VCaP (cell line): ENCODE data around the gene SULT2B1.

Source experiments
- H3K27ac ChIP-seq: fragments of 450-650 bp; 2 replicates; pipeline ENCODE4 v1.5.1; 2017
- CTCF ChIP-seq: fragments of 450-650 bp; conservative IDR thresholded peaks from 2 replicates; pipeline ENCODE4 v1.5.1; 2017; ENCODE audit warnings: mild to moderate bottlenecking, moderate library complexity

The SULT2B1 gene

GRCh38 chr19:48598996-48599700 lies 47.2 kb downstream of the SULT2B1 start:
- no peak for TF ChIP-seq CTCF
- H3K27ac ChIP-seq: no peak overlapping the region

- TF ChIP-seq CTCF: no peak
- no peak overlapping the region for H3K27ac ChIP-seq
These were observed 48.9 kb downstream of the SULT2B1 start for GRCh38 chr19:48600679-48601417.

- no peak overlapping the region for H3K27ac ChIP-seq
- TF ChIP-seq CTCF: no peak
These were observed 51.0 kb downstream of the SULT2B1 start for GRCh38 chr19:48603001-48603400.

- TF ChIP-seq CTCF: no peak
- H3K27ac ChIP-seq: no peak overlapping the region
These were observed 51.5 kb downstream of the SULT2B1 start for GRCh38 chr19:48603449-48603848.

GRCh38 chr19:48603850-48604249 lies 51.9 kb downstream of the SULT2B1 start:
- no peak overlapping the region for H3K27ac ChIP-seq

GRCh38 chr19:48606463-48607358 lies 54.7 kb downstream of the SULT2B1 start, which contains the start of gene SPACA4:
Gene SPACA4 (plus strand): TSS chr19:48606742. CDS start chr19:48606979, 237 bp downstream.
- TF ChIP-seq CTCF: no peak
- H3K27ac ChIP-seq: no peak within 1 kb of the TSS

More at GRCh38 chr19:48603850-48604249, 51.9 kb downstream of the SULT2B1 start:
- no peak for TF ChIP-seq CTCF

- H3K27ac ChIP-seq: no peak overlapping the region
- TF ChIP-seq CTCF: no peak
These were observed 55.4 kb downstream of the SULT2B1 start for GRCh38 chr19:48607359-48607755.
